ENCODE data around the gene UPF2.
"Not testable (repeated sequence)": the region's sequence is repeated elsewhere in the genome, so short reads cannot be mapped to it uniquely, and the experiment has no call there.

Gene UPF2

GRCh38 chr10:11901036-11901301, 141.6 kb downstream of the UPF2 start:
- no peaks in the 10 kb centered on the region for H3K36me3 ChIP-seq (ENCODE audit: control insufficient read depth, low read depth, low read length)
- no peak overlapping the region for H3K4me3 ChIP-seq (ENCODE audit: low read length)
- no peak overlapping the region for H3K27ac ChIP-seq (ENCODE audit: low read length)
- no peaks in the 10 kb centered on the region for H3K9me3 ChIP-seq (ENCODE audit: control insufficient read depth, low read depth, low read length)
- no peaks in the 10 kb centered on the region for H3K4me1 ChIP-seq (ENCODE audit: control insufficient read depth, low read depth, low read length)
- H3K27me3 ChIP-seq (ENCODE audit: control insufficient read depth, insufficient read depth, low read length), result no peaks in the 10 kb centered on the region
- no peak overlapping the region for H3K9ac ChIP-seq (ENCODE audit: low read length)

- Histone ChIP-seq H3K36me3 (ENCODE audit: control insufficient read depth, low read depth, low read length) (no peaks in the 10 kb centered on the region), H3K4me1 (ENCODE audit: control insufficient read depth, low read depth, low read length) (no peaks in the 10 kb centered on the region), H3K27ac (ENCODE audit: low read length) (no peak overlapping the region), H3K9ac (ENCODE audit: low read length) (no peak overlapping the region), H3K4me3 (ENCODE audit: low read length) (no peak overlapping the region), H3K9me3 (ENCODE audit: control insufficient read depth, low read depth, low read length) (no peaks in the 10 kb centered on the region), H3K27me3 (ENCODE audit: control insufficient read depth, insufficient read depth, low read length) (no peaks in the 10 kb centered on the region)
Measured at GRCh38 chr10:11899067-11899876, 143.3 kb downstream of the UPF2 start.

- Histone ChIP-seq H3K9me3 (ENCODE audit: control insufficient read depth, low read depth, low read length) (no peaks in the 10 kb centered on the region), H3K9ac (ENCODE audit: low read length) (no peak overlapping the region)
Measured at GRCh38 chr10:11898372-11899066, 144.1 kb downstream of the UPF2 start.

GRCh38 chr10:11898033-11898371, 144.6 kb downstream of the UPF2 start:
- no peaks in the 10 kb centered on the region for H3K4me1 ChIP-seq (ENCODE audit: control insufficient read depth, low read depth, low read length)
- no peak overlapping the region for H3K4me3 ChIP-seq (ENCODE audit: low read length)
- no peaks in the 10 kb centered on the region for H3K27me3 ChIP-seq (ENCODE audit: control insufficient read depth, insufficient read depth, low read length)
- H3K27ac ChIP-seq (ENCODE audit: low read length), result no peak overlapping the region
- no peaks in the 10 kb centered on the region for H3K36me3 ChIP-seq (ENCODE audit: control insufficient read depth, low read depth, low read length)
- H3K9ac ChIP-seq (ENCODE audit: low read length), result no peak overlapping the region
- no peaks in the 10 kb centered on the region for H3K9me3 ChIP-seq (ENCODE audit: control insufficient read depth, low read depth, low read length)

More at GRCh38 chr10:11898372-11899066, 144.1 kb downstream of the UPF2 start:
- no peaks in the 10 kb centered on the region for H3K27me3 ChIP-seq (ENCODE audit: control insufficient read depth, insufficient read depth, low read length)
- H3K36me3 ChIP-seq (ENCODE audit: control insufficient read depth, low read depth, low read length), result no peaks in the 10 kb centered on the region
- H3K4me1 ChIP-seq (ENCODE audit: control insufficient read depth, low read depth, low read length), result no peaks in the 10 kb centered on the region
- H3K4me3 ChIP-seq (ENCODE audit: low read length), result no peak overlapping the region
- no peak overlapping the region for H3K27ac ChIP-seq (ENCODE audit: low read length)

- Histone ChIP-seq H3K27ac (ENCODE audit: low read length) (no peak overlapping the region), H3K4me1 (ENCODE audit: control insufficient read depth, low read depth, low read length) (no peaks in the 10 kb centered on the region), H3K4me3 (ENCODE audit: low read length) (no peak overlapping the region)
Measured at GRCh38 chr10:11896549-11897200, 145.9 kb downstream of the UPF2 start.

GRCh38 chr10:11895598-11895997, 147.0 kb downstream of the UPF2 start:
- Histone ChIP-seq H3K9me3 (ENCODE audit: control insufficient read depth, low read depth, low read length) (no peaks in the 10 kb centered on the region), H3K4me1 (ENCODE audit: control insufficient read depth, low read depth, low read length) (no peaks in the 10 kb centered on the region), H3K9ac (ENCODE audit: low read length) (no peak overlapping the region), H3K27ac (ENCODE audit: low read length) (no peak overlapping the region), H3K36me3 (ENCODE audit: control insufficient read depth, low read depth, low read length) (no peaks in the 10 kb centered on the region), H3K27me3 (ENCODE audit: control insufficient read depth, insufficient read depth, low read length) (no peaks in the 10 kb centered on the region), H3K4me3 (ENCODE audit: low read length) (no peak overlapping the region)

More at GRCh38 chr10:11896549-11897200, 145.9 kb downstream of the UPF2 start:
- H3K9me3 ChIP-seq (ENCODE audit: control insufficient read depth, low read depth, low read length), result no peaks in the 10 kb centered on the region
- no peaks in the 10 kb centered on the region for H3K27me3 ChIP-seq (ENCODE audit: control insufficient read depth, insufficient read depth, low read length)
- H3K9ac ChIP-seq (ENCODE audit: low read length), result no peak overlapping the region
- no peaks in the 10 kb centered on the region for H3K36me3 ChIP-seq (ENCODE audit: control insufficient read depth, low read depth, low read length)

- H3K4me3 ChIP-seq (ENCODE audit: low read length), result no peak overlapping the region
- H3K27ac ChIP-seq (ENCODE audit: low read length), result no peak overlapping the region
- no peaks in the 10 kb centered on the region for H3K36me3 ChIP-seq (ENCODE audit: control insufficient read depth, low read depth, low read length)
- no peaks in the 10 kb centered on the region for H3K9me3 ChIP-seq (ENCODE audit: control insufficient read depth, low read depth, low read length)
- no peaks in the 10 kb centered on the region for H3K27me3 ChIP-seq (ENCODE audit: control insufficient read depth, insufficient read depth, low read length)
- no peak overlapping the region for H3K9ac ChIP-seq (ENCODE audit: low read length)
- no peaks in the 10 kb centered on the region for H3K4me1 ChIP-seq (ENCODE audit: control insufficient read depth, low read depth, low read length)
Measured at GRCh38 chr10:11895108-11895466, 147.5 kb downstream of the UPF2 start.

- Histone ChIP-seq H3K27me3 (ENCODE audit: control insufficient read depth, insufficient read depth, low read length) (no peaks in the 10 kb centered on the region), H3K27ac (ENCODE audit: low read length) (no peak overlapping the region)
Measured at GRCh38 chr10:11894381-11895107, 148.1 kb downstream of the UPF2 start.

GRCh38 chr10:11893749-11894278, 148.8 kb downstream of the UPF2 start:
- H3K4me1 ChIP-seq (ENCODE audit: control insufficient read depth, low read depth, low read length), result no peaks in the 10 kb centered on the region
- no peaks in the 10 kb centered on the region for H3K9me3 ChIP-seq (ENCODE audit: control insufficient read depth, low read depth, low read length)
- H3K4me3 ChIP-seq (ENCODE audit: low read length), result no peak overlapping the region
- H3K9ac ChIP-seq (ENCODE audit: low read length), result no peak overlapping the region
- H3K27me3 ChIP-seq (ENCODE audit: control insufficient read depth, insufficient read depth, low read length), result no peaks in the 10 kb centered on the region
- H3K27ac ChIP-seq (ENCODE audit: low read length), result no peak overlapping the region
- no peaks in the 10 kb centered on the region for H3K36me3 ChIP-seq (ENCODE audit: control insufficient read depth, low read depth, low read length)

More at GRCh38 chr10:11894381-11895107, 148.1 kb downstream of the UPF2 start:
- Histone ChIP-seq H3K4me3 (ENCODE audit: low read length) (no peak overlapping the region), H3K4me1 (ENCODE audit: control insufficient read depth, low read depth, low read length) (no peaks in the 10 kb centered on the region), H3K36me3 (ENCODE audit: control insufficient read depth, low read depth, low read length) (no peaks in the 10 kb centered on the region), H3K9ac (ENCODE audit: low read length) (no peak overlapping the region), H3K9me3 (ENCODE audit: control insufficient read depth, low read depth, low read length) (no peaks in the 10 kb centered on the region)

- no peaks in the 10 kb centered on the region for H3K36me3 ChIP-seq (ENCODE audit: control insufficient read depth, low read depth, low read length)
- no peaks in the 10 kb centered on the region for H3K4me1 ChIP-seq (ENCODE audit: control insufficient read depth, low read depth, low read length)
- H3K4me3 ChIP-seq (ENCODE audit: low read length), result no peak overlapping the region
- H3K27ac ChIP-seq (ENCODE audit: low read length), result no peak overlapping the region
- H3K9ac ChIP-seq (ENCODE audit: low read length), result no peak overlapping the region
- H3K9me3 ChIP-seq (ENCODE audit: control insufficient read depth, low read depth, low read length), result no peaks in the 10 kb centered on the region
- no peaks in the 10 kb centered on the region for H3K27me3 ChIP-seq (ENCODE audit: control insufficient read depth, insufficient read depth, low read length)
Measured at GRCh38 chr10:11891776-11892486, 150.7 kb downstream of the UPF2 start.

- H3K4me1 ChIP-seq (ENCODE audit: control insufficient read depth, low read depth, low read length); H3K4me3 ChIP-seq (ENCODE audit: low read length); H3K9me3 ChIP-seq (ENCODE audit: control insufficient read depth, low read depth, low read length); H3K36me3 ChIP-seq (ENCODE audit: control insufficient read depth, low read depth, low read length); H3K27me3 ChIP-seq (ENCODE audit: control insufficient read depth, insufficient read depth, low read length); H3K9ac ChIP-seq (ENCODE audit: low read length); H3K27ac ChIP-seq (ENCODE audit: low read length): not testable (repeated sequence)
Measured at GRCh38 chr10:11889263-11889662, 153.3 kb downstream of the UPF2 start.
